Putamen (tissue), 1 donor: ENCODE results near the gene PPP4C.

Experiments used
- DNase-seq: peaks from one replicate; pipeline ENCODE4 v3.0.0-alpha.2; 2016; ENCODE audit warnings: low spot score

PPP4C gene

GRCh38 chr16:30082545-30083090, 6.8 kb downstream of the PPP4C start:
- DNase-seq = no peak

- DNase-seq = no peak
Observed at GRCh38 chr16:30083216-30084055, 7.6 kb downstream of the PPP4C start.

DNA sequence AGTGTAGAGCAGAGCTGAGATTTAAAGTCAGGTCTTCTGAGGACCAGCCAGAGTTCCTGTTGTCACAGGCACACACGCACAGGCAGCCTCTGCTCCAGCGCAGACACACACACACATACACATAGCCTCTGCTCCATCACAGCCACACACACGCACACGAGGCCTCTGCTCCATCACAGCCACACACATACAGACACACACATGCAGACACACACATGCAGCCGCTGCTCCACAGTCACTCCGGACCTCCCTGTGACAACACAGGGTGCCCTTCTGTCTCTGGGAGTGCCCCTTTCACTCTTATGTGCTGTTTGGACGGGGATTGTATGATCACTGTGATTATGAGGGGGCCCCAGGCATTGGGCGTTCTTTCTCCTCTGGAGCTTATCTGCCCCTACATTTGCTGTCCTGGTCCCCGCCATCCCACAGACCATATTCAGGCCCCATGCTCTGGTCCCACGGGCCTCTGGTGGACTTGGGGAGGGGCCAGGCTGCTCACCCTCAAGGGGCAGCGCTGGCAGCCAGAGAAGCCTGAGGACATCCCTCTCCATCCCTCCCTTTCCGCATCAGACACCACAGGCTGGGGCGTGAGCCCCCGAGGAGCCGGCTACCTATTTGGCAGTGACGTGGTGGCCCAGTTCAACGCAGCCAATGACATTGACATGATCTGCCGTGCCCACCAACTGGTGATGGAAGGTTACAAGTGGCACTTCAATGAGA, 8.5 kb downstream of the PPP4C start:
- DNase-seq = no peak

DNA sequence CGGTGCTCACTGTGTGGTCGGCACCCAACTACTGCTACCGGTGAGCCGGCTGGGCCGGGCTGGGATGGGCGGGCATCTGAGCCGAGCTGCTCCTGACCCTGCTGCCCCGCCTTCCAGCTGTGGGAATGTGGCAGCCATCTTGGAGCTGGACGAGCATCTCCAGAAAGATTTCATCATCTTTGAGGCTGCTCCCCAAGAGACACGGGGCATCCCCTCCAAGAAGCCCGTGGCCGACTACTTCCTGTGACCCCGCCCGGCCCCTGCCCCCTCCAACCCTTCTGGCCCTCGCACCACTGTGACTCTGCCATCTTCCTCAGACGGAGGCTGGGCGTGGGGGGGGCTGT, 9.0 kb downstream of the PPP4C start:
- no peak for DNase-seq

- DNase-seq = no peak
Observed at GRCh38 chr16:30085247-30085646, 9.5 kb downstream of the PPP4C start.

GRCh38 chr16:30085820-30086219, 10.0 kb downstream of the PPP4C start:
- no peak for DNase-seq

- DNase-seq = no peak
Observed at GRCh38 chr16:30086291-30087140, 10.7 kb downstream of the PPP4C start.

DNA sequence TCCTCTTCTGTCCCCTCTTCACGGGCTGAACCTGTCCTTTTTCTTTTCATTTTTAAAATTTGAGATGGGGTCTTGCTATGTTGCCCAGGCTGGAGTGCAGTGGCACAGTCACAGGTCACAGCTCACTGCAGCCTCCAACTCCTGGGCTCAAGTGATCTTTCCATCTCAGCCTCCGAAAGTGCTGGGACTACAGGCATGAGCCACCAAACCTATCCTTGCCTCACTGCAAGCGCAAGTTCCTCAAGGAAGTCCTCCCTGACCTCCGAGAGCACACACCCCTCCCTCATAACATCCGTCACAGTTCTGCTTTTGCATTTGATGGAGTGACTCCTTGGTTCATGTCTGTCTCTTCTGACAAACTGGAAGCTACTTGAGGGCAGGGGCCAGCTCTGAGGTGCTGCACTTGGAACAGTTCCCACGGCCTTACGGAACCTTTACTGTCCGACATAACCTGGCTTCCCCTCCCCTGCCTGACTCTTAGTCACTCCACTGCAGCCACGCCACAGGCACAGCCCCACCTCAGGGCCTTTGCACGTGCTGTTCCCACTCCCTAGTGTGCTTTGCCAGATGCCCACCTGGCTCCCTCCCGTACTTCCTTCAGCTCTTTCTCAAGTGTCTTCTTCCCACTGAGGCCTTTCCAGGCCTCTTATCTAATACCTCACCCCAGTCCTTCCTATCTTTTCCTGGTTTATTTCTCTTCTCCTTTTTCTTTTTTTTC, 11.5 kb downstream of the PPP4C start:
- DNase-seq = no peak

DNA sequence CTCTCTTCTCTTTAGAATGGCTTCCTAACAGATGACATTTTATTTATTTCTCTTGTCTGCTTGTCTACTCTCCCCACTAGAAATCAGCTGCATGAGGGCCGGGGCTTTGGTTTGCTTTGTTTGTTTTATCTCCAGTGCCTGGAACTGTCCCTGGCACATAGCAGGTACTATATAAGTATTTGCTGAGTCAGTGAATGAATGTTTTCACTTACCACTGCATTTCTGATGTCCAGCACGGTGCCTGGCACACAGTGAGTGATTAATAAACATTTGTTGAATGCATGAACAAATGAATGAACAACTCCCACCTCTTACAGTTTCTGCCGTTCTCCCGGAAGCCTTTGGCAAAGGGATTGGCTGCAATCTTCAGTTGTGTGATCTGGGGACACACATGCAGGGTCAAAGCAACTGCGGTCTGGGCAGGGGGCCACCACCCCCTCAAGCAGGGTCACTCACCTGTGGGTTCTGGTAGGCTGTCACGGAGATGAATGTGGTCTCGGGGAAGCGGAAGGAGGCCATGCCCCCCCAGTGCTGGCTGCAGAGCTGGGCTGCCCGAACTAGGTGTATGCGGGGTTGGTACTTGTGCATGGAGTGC, 12.5 kb downstream of the PPP4C start:
- DNase-seq = no peak

DNA sequence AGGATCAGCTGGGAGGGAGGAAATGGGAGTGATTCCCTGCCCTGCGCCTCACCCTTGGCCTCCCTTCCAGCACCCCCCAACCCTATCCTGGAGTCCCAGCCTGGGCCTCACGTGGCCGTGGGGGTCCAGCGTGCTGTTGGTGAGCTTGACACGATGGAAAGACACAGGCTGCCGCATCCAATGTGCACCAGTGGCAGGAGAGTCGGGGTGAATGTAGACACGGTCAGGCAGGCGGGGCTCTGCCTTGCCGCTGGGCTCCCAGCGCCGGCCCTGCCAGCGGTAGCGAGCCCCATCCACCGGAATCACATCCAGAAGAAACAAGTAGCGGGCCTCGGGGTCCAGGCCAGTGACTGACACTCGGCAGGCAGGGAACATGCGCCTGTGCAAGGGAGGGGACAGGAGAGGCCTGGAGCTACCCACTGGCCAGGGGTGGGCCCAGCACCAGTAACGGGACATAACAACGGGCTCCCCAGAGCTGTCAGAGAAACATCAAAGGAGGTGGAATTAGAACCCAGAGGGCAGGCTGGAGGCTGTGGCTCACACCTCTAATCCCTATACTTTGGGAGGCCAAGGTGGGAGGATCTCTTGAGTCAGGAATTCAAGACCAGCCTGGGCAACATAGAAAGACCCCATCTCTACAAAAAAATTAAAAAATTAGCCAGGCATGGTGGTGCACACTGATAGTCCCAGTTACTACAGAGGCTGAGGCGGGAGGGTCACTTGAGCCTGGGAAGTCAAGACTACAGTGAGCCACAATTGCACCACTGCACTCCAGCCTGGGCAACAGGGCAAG, 13.2 kb downstream of the PPP4C start:
- no peak for DNase-seq

DNA sequence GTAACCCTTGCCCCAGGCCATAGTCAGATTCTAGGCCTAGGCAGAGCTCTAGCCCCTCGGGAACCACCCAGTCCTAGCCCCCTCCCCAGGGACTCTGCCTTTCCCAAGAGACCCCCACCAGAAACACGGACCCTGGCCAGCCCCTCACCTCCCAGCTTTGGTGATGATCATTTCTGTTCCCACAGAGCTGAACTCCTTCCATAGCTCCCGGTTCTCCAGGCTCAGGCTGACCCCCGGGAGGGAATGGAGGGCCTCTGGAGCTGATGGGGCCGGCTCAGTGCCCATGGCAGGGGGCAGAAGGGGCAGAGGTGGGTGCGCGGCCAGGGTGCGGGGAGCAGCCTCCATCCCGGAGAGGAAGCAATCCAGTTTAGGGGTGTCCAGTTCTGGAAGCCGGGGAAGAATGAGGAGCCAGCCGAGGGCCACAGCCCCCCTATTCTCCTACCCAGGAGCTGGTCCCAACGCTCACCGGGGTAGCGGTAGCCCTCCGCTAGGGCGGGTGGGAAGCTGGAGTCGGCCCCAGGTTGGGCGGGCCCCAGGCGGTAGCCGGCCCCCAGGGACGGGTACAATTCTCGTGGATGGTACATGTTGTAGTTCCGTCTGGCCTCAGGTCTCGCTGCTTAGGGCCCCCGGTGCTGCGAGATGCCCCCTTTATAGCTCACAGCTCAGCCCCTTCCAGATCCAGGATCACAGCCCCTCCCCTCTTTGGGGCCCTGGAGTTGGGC, 15.0 kb downstream of the PPP4C start:
- no peak for DNase-seq

DNA sequence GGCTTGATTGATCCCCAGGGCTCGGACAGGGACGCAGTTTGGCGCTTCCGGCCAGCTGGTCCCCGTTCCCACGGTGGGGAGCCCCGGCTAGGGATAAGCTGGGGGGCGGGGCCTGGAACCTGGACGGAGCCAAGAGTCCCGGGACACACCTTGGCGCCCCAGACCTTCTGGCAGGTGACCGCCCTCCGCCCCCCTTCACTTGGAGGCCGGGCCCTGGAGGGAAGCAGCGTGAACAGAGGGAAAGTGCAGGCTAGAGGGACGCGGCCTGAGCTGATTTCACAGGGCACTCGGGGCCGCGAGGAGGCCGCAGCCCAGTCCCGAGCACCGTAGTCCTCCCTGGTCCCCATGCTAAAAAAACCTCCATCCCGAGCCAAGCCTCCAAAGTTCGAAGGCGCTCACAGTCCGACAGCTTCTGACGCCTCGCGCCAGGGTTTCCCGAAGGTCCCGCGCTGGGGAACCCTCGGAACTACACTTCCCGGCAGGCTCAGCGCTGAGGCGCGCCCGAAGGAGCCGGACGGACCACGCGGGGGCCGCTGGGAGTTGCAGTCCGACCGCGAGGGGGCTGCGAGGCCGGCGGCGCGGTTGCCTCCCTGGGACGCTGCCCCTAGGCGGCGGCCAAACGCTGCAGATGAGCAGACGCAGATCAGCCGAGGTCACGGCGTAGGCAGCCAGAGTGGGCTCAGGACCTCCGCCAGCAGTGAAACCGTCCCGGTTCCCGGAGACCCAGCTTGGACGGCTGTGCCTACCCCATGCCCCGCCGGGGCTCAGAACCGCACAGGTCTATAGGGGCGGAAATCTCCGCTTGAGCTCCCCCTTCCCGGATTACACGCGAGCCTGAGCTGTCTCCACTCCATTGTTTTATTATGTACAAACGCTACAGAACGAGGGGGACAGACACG, 15.9 kb downstream of the PPP4C start, which contains the start of gene TBX6:
Gene TBX6 (minus strand): TSS at position 451 of the 899 bp plus-strand sequence. CDS start 731 bp downstream, outside the sequence.
- DNase-seq = peak; percentile 91

DNA sequence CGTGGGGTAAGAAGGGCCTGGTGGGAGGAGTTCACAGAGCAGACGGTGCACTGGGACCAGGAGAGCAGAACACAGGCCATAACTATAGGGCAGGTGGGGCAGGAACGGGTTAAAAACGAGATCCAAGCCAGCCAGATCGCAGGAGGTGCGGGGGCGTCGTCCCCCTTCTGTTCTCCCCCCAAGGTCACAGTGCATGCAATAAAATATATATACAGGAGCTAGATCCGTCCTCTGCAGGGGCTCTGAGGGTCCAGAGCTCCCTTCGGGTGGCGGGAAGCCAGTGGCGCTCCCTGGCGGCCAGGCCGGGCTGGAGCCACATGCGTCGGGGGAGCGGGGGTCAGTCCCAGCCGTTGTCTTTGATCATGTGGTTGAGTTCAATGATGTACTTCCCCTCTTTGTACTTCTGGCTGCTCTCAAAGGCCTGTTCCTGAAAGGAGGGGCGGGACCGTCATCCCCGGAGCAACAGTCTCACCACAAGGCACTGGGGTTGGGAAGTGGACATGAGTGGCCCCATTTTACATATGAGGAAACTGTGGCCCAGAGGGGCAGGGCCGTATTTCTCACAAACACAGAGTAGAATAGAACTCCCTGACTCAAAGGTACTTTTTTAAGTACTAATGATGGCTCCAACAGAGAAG, 16.7 kb downstream of the PPP4C start:
- peak; percentile 81 for DNase-seq

GRCh38 chr16:30094541-30095165, 18.9 kb downstream of the PPP4C start:
- DNase-seq = no peak

DNA sequence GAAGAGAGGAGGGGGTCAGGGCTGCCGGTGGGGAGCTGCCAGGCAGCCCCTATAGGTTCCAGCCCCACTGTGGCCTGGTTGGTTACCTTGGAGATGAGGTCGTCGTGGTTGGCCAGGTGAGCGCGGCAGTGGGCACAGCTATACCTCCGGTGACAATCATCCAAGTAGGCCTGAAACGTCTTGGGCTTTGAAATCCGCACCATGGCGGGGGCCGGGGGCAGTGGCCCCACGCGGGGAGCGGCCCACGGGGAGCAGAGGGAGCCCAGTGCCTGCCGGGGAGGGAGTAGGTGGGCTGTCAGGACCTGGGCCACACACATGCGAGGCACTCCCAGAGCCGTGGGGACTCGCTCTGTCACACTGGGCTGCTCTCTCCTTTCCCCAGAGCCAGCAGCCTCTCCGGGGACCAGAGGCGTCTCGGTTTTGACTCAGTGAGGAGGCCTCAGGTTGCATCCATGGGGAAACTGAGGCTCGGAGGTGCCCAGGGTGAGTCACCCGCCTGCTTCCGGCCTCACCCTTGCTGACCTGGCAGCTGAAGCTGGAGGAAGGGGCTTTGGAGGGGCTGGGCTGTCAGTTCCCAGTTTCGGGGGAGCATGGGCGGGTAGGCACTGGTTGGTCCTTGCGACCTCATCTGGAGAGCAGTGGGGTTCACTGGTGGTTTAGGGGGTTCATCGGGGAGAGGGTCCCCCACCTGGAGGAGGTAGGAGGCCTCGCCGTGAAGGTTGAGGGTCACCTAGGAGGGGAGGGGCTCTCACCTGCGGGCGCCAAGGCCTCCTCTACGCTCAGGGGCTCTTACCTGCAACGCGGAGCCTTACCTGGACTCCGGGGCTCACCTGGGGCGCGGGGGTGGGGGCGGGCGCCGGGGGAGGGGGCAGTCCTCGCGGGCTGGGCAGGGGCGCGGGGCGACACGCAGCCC, 19.6 kb downstream of the PPP4C start:
- no peak for DNase-seq

GRCh38 chr16:30096105-30096861, 20.5 kb downstream of the PPP4C start, which contains the start of gene YPEL3:
Gene YPEL3, minus strand, starts transcription at chr16:30096213. Its CDS starts 731 bp downstream, at chr16:30095482.
- peak; percentile 91 for DNase-seq
